LoVo (cell line): ENCODE measurements around the gene PRKN.

Experiments
- DNase-seq: peaks from one replicate; pipeline ENCODE4 v3.0.0-alpha.2; 2016; ENCODE audit warnings: low spot score

PRKN gene

DNA sequence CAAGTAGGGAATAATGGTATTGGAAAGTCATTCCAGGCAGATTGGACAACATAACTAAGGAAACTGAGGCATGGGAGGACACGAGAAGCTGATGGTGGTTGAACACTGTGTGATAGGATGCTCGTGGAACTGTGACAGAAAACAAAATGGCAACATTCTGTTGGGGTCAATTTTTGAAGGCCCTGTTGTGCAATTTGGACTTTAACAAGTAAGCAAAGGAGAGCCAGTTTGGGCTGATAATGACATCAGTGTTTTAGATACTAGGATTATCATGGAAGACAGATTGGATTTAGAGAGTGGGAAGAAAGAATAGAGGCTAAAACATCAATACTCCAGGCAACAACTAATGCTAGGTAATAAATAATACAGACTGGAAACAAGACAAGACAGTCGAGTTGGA, 53.1 kb downstream of the PRKN start:
- DNase-seq: no peak

GRCh38 chr6:162671580-162672165, 55.9 kb downstream of the PRKN start:
- no peak for DNase-seq

DNA sequence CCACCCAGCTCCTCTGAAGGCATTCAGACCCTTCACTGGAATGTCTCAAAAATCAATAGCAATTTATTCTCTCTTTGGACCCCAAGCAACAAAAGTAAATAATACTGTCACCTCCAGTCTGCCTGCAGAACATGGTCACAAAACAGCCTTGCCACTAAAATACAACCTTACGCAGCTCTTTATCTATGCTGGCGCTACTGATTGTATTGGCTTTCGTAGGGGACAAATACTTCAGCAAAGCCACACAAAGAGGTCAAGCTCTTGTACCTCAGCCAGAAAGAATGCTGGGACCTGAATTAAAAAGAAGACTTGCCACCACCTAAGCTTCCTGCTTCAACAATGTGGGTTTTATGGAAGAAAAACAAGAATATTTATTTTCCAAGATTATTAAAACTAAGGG, 57.2 kb downstream of the PRKN start:
- no peak for DNase-seq

- DNase-seq: no peak
Measured at GRCh38 chr6:162666246-162666645, 61.3 kb downstream of the PRKN start.

DNA sequence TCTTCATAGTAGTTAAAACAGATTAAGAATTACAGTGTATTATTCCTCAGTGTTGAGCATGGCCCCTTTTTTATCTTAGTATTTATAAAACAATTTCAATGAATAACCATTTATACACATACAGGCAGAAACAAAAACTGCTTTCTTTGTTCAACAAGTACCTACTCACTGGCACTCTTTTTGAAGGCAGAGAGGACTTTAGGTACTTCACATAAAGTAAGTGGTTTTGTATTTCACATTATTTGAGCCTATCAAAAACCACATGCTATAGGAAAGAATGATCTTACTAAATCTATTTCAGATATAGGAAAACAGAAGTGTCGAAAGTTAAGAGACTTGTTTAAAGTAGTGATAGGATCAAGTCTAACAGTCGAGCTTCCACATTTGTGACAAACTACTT, 73.8 kb downstream of the PRKN start:
- DNase-seq: no peak

DNA sequence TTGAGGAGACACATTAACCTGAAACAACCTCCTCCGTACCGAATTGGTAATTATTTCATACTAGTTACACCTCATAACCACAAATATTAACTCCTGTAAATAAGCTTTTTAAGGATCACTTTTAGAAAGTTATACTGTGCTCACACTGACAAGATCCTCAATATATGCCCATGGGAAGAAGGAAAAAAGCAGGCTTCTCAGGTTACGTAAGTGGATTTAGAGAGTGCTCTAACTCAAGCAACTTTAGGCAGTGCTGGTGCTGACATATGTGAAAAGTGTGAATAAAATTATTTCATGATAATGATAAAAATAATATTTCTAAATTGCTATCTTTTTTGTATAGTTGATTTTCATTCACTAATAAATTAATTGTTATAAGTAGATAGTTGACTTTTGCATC, 76.1 kb downstream of the PRKN start:
- DNase-seq: no peak

DNA sequence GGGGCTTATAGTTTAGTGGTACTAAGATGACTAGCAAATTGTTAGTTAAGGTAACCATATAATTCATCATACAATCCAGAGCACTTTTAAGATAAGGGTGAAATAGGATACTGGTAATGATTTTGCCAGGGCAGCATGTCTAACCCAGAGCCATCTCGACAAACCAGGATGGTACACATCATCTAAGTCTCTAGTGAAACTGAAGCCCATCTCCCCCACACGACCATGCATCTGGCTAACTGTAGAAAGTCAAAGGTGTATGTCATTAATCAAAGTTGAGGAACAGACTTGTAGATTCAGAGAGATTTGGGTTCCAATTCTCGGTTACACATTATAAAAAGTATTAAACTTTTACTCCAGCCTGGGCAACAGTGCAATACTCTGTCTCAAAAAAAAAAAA, 78.3 kb downstream of the PRKN start:
- no peak for DNase-seq

DNA sequence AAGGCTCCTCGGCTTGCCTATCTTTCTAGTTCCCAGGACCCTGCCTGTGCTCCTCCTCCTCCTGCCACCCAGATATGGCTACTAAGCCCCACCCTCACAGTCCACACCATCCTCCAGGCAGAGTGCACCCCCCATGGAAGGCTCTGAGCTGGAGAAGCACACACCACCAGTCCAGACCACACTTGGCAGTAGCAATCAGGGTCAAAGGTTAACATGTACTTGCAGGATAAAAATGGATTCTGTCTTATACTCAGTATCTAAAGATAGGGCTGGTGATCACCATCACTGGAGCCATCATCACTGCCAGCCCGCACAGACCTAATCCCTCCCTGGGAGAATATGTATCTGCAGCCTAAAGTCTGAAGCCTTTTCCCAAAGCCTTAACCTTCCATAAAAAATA, 83.4 kb downstream of the PRKN start:
- DNase-seq: no peak

- no peak for DNase-seq
Measured at GRCh38 chr6:162640756-162641155, 86.8 kb downstream of the PRKN start.

DNA sequence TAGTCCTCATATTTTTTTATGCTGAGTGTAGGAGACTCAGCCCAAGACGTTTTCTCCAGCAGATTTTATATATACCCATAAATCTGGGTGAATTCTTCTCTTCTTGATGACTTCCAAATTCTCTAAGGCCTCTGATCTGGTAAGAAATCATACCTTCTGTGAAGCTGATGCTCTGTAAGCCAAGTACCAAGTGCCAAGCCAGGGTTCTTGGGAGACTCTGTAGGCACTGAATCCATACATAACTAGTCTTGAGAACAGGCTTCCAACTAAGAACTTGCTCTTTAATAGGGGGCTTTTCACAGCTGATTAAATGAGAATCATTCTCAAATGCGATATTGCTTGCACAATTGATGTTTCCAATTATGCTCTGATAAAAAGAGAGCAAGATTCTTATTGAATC, 87.6 kb downstream of the PRKN start:
- no peak for DNase-seq

- DNase-seq: no peak
Measured at GRCh38 chr6:162638931-162639574, 88.5 kb downstream of the PRKN start.

DNA sequence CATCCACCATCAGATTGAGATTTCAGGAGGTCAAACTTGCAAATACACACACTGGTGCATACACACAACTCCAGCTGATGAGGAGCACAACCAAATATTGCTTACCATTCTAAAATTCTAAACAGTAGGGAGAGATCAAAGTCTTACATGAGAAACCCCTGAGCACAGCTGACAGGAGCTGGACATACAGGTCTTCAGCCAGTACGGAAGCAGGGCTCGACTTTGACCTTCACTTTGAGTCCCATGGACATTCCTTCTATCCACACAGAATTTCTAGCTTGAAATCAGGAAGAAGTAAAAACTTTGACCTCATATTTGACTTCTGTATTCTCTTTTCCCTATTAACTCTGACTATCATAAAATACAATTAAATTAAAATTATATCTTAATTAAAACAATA, 90.2 kb downstream of the PRKN start:
- DNase-seq: no peak

DNA sequence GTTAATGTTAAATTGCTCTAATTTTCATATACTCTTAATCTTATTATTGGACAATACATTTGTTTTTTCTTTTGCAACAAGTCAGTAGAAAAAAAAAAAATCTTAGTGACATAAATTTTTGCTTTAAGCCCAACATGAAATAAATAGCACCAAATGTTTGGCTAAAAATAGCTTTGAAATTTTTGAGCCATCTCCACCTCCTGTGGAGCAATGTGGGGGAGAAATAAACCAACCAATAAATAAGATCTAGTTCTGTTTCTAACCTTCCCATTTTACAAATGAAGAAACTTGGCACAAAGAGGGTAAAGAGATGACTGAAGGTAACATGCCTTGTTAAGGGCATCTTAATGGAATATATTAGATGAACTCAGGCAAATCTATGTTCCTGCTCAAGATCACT, 91.4 kb downstream of the PRKN start:
- DNase-seq: no peak

DNA sequence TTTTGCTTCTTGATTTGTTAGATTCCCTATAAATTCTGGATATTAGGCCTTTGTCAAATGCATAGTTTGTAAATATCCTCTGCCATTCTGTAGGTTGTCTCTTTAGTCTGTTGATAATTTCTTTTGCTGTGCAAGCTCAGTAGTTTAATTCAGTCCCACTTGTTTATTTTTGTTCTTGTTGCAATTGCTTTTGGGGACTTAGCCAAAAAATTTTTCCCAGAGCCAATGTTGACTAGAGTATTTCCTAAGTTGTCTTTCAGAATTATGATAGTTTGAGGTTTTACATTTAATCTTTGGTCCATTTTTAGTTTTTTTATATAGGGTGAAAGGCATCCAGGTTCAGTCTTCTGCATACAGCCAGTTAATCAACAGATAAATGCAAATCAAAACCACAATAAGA, 96.0 kb downstream of the PRKN start:
- DNase-seq: no peak

DNA sequence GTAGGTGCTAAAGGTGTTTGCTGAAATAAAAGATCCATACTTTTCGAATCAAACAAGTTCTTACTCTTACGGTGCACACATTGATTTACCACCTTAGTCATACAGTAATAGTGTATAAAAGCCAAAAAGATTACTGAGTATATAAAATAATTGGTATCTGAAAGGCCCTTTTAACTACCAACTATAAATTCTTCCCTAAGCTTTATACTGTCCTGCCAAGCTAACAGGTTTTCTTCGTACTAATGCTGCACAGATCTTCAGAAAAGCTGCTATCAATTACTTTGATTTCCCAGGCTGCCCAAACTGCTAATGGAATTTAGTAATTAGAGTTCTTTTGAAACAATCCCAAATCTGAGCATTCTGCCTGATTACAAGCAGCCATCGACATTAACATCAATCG, 97.5 kb downstream of the PRKN start:
- DNase-seq: no peak

- DNase-seq: no peak
Measured at GRCh38 chr6:162627825-162628224, 99.7 kb downstream of the PRKN start.

DNA sequence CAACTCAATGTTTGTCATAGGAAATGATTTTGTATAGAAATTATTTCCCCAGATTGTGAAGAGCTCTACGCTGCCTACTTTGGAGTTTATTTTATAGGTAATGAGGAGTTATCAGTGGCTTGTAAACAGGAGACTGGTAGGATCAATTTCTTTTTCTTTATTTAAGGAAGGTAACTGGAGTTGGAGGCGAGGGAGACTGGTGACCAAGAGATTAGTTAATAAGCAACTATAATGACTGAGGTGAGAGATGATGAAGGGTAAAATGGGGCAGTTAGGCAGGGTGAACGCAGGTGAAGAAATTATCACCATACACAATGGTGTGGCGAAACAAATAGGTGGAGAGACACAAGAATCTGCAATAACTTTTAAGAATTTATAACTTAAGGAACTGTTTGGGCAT, 100.2 kb downstream of the PRKN start:
- DNase-seq: no peak

DNA sequence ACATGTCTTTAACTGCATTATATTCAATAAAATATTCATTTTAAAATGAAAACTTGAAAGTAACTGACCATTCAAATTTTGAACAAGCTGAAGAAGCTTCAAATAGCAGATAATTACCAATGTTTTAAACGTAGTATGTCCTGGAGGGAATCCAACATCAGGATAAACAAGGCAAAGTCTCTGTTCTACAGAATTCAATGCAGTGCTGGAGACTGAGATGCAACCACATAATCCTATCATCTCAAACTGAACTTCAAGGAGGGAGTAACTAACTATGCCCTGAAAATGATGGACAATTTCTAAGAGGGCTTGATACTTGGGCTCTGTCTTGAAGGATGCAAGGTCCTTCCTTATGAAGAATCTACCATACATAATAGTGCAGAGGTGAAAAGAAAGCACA, 100.7 kb downstream of the PRKN start:
- no peak for DNase-seq

DNA sequence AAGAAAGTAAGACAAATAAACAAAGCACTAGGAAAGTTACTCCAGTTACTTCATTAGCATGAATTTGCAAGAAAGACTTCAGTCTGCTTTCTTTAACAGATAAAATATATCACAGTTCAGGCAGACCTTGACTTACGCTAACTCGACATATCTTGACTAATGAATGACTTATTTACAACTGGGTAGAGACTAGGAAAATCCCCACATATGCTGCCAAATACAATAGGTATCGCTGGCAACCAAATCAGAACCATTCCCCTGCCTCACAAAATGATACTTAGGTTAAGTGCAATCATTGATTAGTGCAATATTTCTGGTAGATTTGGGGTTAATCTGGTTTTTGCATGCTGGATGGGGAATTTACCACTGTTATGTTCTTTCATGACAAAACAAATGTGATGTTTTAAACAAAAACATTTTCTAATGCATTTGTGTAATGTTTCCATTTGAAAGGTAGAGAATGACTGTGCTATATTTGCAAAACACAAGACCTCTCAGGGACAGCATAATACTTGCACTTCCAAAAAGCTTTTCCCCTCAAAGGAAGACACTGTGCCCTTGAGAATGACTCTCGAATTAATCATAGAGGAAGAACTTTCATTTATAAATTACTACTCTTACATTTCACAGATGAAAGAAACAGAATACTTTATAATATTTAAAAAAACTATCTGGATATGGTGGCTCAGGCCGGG, 101.6 kb downstream of the PRKN start:
- no peak for DNase-seq

DNA sequence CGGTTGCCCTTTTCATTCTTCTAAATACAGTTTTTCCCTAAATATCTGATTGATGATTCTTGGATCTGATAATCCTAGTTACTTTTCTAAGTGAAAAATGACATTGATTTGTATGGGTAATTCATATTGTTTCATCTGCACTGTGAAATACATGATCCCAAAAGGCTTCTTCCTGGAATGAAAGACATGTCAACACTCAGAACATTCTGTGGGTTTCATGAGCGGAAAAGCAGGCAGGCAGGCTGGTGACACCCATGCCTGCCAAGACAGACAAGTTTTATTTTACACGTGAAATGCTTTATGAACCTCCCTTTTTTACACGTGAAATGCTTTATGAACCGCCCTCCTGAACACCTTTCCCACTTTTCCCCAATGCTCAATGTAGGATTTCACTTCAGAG, 105.0 kb downstream of the PRKN start:
- no peak for DNase-seq

DNA sequence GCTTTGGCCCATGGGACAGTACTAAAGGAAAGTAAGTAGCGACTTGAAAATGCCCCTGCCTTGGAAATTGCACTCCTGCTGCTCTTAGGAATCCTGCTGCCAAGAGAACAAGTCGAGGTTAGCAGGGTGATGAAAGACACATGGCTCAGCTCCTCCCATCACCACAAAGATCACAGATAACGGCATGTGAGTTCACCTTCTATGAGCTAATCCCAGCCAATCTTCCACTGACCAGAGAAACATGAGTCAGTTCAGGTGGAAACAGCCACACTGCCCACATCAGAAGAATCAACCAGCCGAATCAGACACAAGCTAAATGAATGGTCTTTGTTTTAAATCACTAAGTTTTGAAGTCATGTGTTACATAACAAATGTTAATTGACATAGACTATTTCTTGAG, 106.3 kb downstream of the PRKN start:
- peak; percentile 39 for DNase-seq

DNA sequence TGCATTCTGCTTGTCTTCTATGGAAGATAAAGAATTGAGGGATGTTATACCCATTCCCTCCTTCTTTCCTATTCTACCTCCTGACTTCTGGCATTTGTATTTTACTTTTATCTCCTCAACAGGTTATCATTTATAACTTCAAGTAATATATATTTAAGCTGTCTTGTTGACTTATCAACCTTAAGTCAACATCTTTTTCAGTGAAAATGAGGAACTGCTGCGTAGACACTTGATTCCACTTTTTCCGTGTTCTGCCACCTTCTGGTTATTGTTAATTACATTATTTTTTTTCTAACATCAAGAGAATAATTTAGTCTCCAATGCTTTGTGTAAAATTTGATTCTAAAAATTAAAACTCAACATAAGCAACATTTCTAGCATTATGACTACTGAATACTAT, 107.5 kb downstream of the PRKN start:
- no peak for DNase-seq

DNA sequence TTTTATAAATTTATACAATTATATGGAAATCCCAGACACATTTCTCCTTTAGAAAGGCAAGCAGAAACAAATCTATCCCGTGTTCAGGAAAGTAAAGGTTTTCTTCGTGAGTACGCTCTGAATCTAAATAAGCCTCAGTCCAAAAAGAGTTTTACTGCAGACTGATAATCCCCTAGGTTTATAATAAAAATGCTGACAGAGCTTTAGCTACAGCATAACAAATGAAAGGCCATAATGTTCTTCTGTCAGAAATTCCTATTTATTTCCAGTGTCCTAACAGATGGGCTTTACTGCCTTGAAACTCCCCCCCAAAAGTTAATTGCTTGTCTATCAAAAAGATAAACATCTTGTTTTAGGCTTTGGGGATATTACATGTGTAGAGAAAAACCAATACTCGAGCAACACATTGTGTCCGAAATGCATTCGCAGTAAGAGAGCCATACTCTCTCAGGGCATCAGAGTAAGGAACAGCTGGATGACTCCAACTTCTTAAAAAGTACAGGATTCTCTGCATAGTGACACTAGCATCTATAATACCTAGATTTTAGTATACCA, 109.0 kb downstream of the PRKN start:
- DNase-seq: no peak
